Endothelial cell of umbilical vein (primary cell): ENCODE results near the gene EXOSC5.

Experiments used
- CTCF ChIP-seq, 2 donors: IDR thresholded peaks; 1 replicate in 1 of 2; 2 replicates in 1 of 2; pipeline ENCODE4 v1.5.1; 2011; ENCODE audit warnings: low read length in 2 of 2, mild to moderate bottlenecking in 2 of 2, moderate library complexity in 2 of 2, control low read depth in 1 of 2, inconsistent platforms in 1 of 2, low read depth in 1 of 2; ENCODE audit not compliant: insufficient read depth in 1 of 2; ENCODE audit errors: extremely low read depth in 1 of 2
- EZH2 ChIP-seq: IDR thresholded peaks from 2 replicates; pipeline ENCODE4 v1.6.1; 2012; ENCODE audit warnings: borderline replicate concordance, low read depth, mild to moderate bottlenecking, moderate library complexity, low read length, inconsistent platforms; ENCODE audit not compliant: severe bottlenecking
- FOS ChIP-seq: IDR thresholded peaks from 2 replicates; pipeline ENCODE4 v1.6.1; 2011; ENCODE audit warnings: mild to moderate bottlenecking, low read length, moderate library complexity, borderline replicate concordance; ENCODE audit not compliant: insufficient read depth
- GATA2 ChIP-seq: IDR thresholded peaks from 2 replicates; pipeline ENCODE4 v1.7.0; 2011; ENCODE audit warnings: low read depth, mild to moderate bottlenecking, moderate library complexity, mixed read lengths, low read length; ENCODE audit not compliant: insufficient read length, insufficient read depth
- JUN ChIP-seq: IDR thresholded peaks from 2 replicates; pipeline ENCODE4 v1.6.1; 2011; ENCODE audit warnings: borderline replicate concordance, low read depth; ENCODE audit not compliant: insufficient read length, insufficient read depth
- MAX ChIP-seq: IDR thresholded peaks from 2 replicates; pipeline ENCODE4 v1.6.1; 2011; ENCODE audit not compliant: insufficient read depth, insufficient read length
- POLR2A ChIP-seq: IDR thresholded peaks from 2 replicates; pipeline ENCODE4 v1.6.1; 2012; ENCODE audit warnings: low read depth, mild to moderate bottlenecking, control low read depth, low read length
- POLR2AphosphoS5 ChIP-seq: IDR thresholded peaks from 2 replicates; pipeline ENCODE4 v1.6.1; 2012; ENCODE audit warnings: low read depth, mild to moderate bottlenecking, control low read depth, low read length, moderate library complexity; ENCODE audit not compliant: insufficient read depth

GRCh38 chr19:41433171-41433570, 36.0 kb upstream of the EXOSC5 start:
- TF ChIP-seq CTCF (IDR thresholded peaks at IDR 0.05; ENCODE audit: extremely low read depth in 1 of 2, insufficient read depth in 1 of 2, low read depth in 1 of 2, low read length in 2 of 2) (no peak), POLR2AphosphoS5 (no peak), GATA2 (no peak), POLR2A (no peak), FOS (no peak), EZH2 (no peak), MAX (no peak), JUN (no peak)
